GM23248 (cell line): ENCODE measurements around the gene FSTL4. TPM values are rescaled to one million over a fixed set of nuclear protein-coding genes. Genes with fewer than 3 reads are reported as not detected.

Experiments
- DNase-seq: peaks from one replicate; pipeline ENCODE4 v3.0.0-alpha.2; 2015
- H2AFZ ChIP-seq: fragments of 200-600 bp; sonication (generic); 2 replicates; pipeline ENCODE4 v1.6.1; 2016; ENCODE audit warnings: antibody characterized with exemption
- H3F3A ChIP-seq: fragments of 200-600 bp; sonication (generic); 2 replicates; pipeline ENCODE4 v1.6.1; 2016; ENCODE audit warnings: mild to moderate bottlenecking, antibody characterized with exemption, mixed run types; ENCODE audit not compliant: insufficient read depth
- H3K27ac ChIP-seq: fragments of 200-600 bp; sonication (generic); 2 replicates; pipeline ENCODE4 v1.5.1; 2016; ENCODE audit warnings: mild to moderate bottlenecking
- H3K27me3 ChIP-seq: fragments of 200-600 bp; sonication (generic); replicated peaks from 2 replicates; pipeline ENCODE4 v1.6.1; 2016; ENCODE audit warnings: mild to moderate bottlenecking; ENCODE audit not compliant: insufficient read depth
- H3K36me3 ChIP-seq: fragments of 200-600 bp; sonication (generic); 2 replicates; pipeline ENCODE4 v1.6.1; 2016; ENCODE audit warnings: low read depth, mild to moderate bottlenecking
- H3K4me1 ChIP-seq: fragments of 200-600 bp; sonication (generic); 2 replicates; pipeline ENCODE4 v1.6.1; 2016; ENCODE audit warnings: mild to moderate bottlenecking; ENCODE audit not compliant: insufficient read depth
- H3K4me2 ChIP-seq: fragments of 200-600 bp; sonication (generic); one replicate; pipeline ENCODE4 v1.6.1; 2016; ENCODE audit warnings: mild to moderate bottlenecking; ENCODE audit not compliant: unreplicated experiment
- H3K4me3 ChIP-seq: fragments of 200-600 bp; sonication (generic); 2 replicates; pipeline ENCODE4 v1.5.1; 2016; ENCODE audit warnings: mild to moderate bottlenecking
- H3K79me2 ChIP-seq: fragments of 200-600 bp; sonication (generic); 2 replicates; pipeline ENCODE4 v1.6.1; 2016; ENCODE audit warnings: mild to moderate bottlenecking; ENCODE audit not compliant: insufficient read depth
- H3K9ac ChIP-seq: fragments of 200-600 bp; sonication (generic); 2 replicates; pipeline ENCODE4 v1.6.1; 2016; ENCODE audit warnings: mild to moderate bottlenecking
- H3K9me2 ChIP-seq: fragments of 200-600 bp; sonication (generic); 2 replicates; pipeline ENCODE4 v1.6.1; 2016; ENCODE audit warnings: mixed run types, mild to moderate bottlenecking, moderate library complexity; ENCODE audit not compliant: insufficient read depth
- H3K9me3 ChIP-seq: fragments of 200-600 bp; sonication (generic); one replicate; pipeline ENCODE4 v1.6.1; 2017; ENCODE audit warnings: low read depth
- H4K20me1 ChIP-seq: fragments of 200-600 bp; sonication (generic); 2 replicates; pipeline ENCODE4 v1.6.0; 2016; ENCODE audit not compliant: insufficient read depth
- EZH2 ChIP-seq: fragments of 200-600 bp; sonication (generic); IDR thresholded peaks from 2 replicates; pipeline ENCODE4 v1.6.1; 2018; ENCODE audit warnings: antibody characterized with exemption, mild to moderate bottlenecking; ENCODE audit not compliant: insufficient read depth, poor library complexity, severe bottlenecking
- EZH2phosphoT487 ChIP-seq: fragments of 200-600 bp; sonication (generic); IDR thresholded peaks from 2 replicates; pipeline ENCODE4 v1.6.1; 2018; ENCODE audit warnings: antibody characterized with exemption, moderate library complexity, mild to moderate bottlenecking, low read depth; ENCODE audit not compliant: insufficient read depth
- WGBS, 2 experiments: methylation state at CpG; one replicate each; pipeline ENCODE4 v1.1.6; 2015 to 2017; ENCODE audit warnings: low lambda C conversion rate in 2 of 2, low coverage in 1 of 2; ENCODE audit errors: missing lambda C conversion rate in 2 of 2; 5-methylcytosine and 5-hydroxymethylcytosine counted together
- in situ Hi-C: fragments of 300-500 bp; cut with MboI; formaldehyde crosslinking; loops from 2 replicates; pipeline ENCODE4 v1.15.0; 2020
- polyA plus RNA-seq: library from polyadenylated mRNA; unstranded; fragments of >200 nt; fragmentation: Nextera tagmentation; extraction: Ambion mirVana; gene quantifications from 2 replicates; pipeline ENCODE4 v1.2.1, GENCODE V29; 2016
- total RNA-seq: library from RNA; depleted of rRNA; stranded (reverse); fragments of >200 nt; shearing (Covaris generic); gene quantifications from 2 replicates; pipeline ENCODE4 v1.2.3, GENCODE V29; 2014

Gene FSTL4
- total and polyA plus RNA-seq, 2 experiments from 2014 or later = not detected

DNA sequence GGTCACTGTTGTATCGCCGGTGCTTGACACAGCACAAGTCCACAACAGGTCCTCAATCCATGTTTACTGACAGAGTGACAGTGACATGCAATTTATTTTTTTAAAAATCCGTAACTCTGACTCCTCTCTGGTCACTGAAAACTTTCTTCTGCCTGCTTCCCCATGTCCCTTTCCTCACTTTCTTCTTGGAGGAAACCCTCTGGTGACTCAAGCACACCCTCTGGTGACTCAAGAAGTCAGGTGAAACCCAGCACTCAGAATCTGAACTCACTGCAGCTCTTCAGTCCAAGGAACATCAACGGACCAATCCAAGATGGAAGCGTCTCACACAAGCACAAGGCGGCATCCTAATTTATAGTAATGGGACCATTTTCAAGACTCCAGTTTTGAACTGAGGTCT lies 245.9 kb downstream of the FSTL4 start:
- no peak for DNase-seq
- Histone ChIP-seq H3K9ac (no peak overlapping the region), H2AFZ (no peak overlapping the region), H3K4me1 (no peaks in the 10 kb centered on the region), H3K79me2 (no peaks in the 10 kb centered on the region), H3K4me3 (no peak overlapping the region), H3K9me3 (no peaks in the 10 kb centered on the region), H3K4me2 (no peak overlapping the region), H3F3A (no peaks in the 10 kb centered on the region), H3K36me3 (no peaks in the 10 kb centered on the region), H3K9me2 (no peaks in the 10 kb centered on the region), H3K27ac (no peak overlapping the region), H3K27me3 (peaks cover 6% of the 10 kb centered on the region; the same call in 1 of the 2 replicates), H4K20me1 (no peaks in the 10 kb centered on the region)
- WGBS, 2 experiments = 77 to 78% methylated on average over 6 of the region's 6 CpGs
- in situ Hi-C loops = no loop called here
- TF ChIP-seq EZH2 (no peak), EZH2phosphoT487 (no peak)

- H3K9me2 ChIP-seq = no peaks in the 10 kb centered on the region
- H3K36me3 ChIP-seq = no peaks in the 10 kb centered on the region
- no peaks in the 10 kb centered on the region for H3K4me1 ChIP-seq
- H3K4me2 ChIP-seq = no peak overlapping the region
- peaks cover 8% of the 10 kb centered on the region; the same call in 1 of the 2 replicates for H3K27me3 ChIP-seq
- no peak overlapping the region for H3K27ac ChIP-seq
- no peaks in the 10 kb centered on the region for H4K20me1 ChIP-seq
- no peaks in the 10 kb centered on the region for H3K79me2 ChIP-seq
- H3F3A ChIP-seq = no peaks in the 10 kb centered on the region
- in situ Hi-C loops = no loop called here
- no peak for DNase-seq
- 74 to 79% methylated on average over 6 of the region's 6 CpGs for WGBS, 2 experiments
- TF ChIP-seq EZH2 (no peak), EZH2phosphoT487 (no peak)
- no peak overlapping the region for H3K9ac ChIP-seq
- no peak overlapping the region for H3K4me3 ChIP-seq
- no peaks in the 10 kb centered on the region for H3K9me3 ChIP-seq
- H2AFZ ChIP-seq = no peak overlapping the region
Measured at GRCh38 chr5:133365738-133366137, 246.6 kb downstream of the FSTL4 start.

GRCh38 chr5:133364936-133365707 lies 247.2 kb downstream of the FSTL4 start:
- no peak overlapping the region for H3K9ac ChIP-seq
- no peak overlapping the region for H3K4me2 ChIP-seq
- peaks cover 13% of the 10 kb centered on the region; the same call in 1 of the 2 replicates for H3K27me3 ChIP-seq
- DNase-seq = no peak
- no peaks in the 10 kb centered on the region for H4K20me1 ChIP-seq
- no peaks in the 10 kb centered on the region for H3K9me2 ChIP-seq
- WGBS, 2 experiments = 64 to 66% methylated on average over 12 of the region's 12 CpGs
- TF ChIP-seq EZH2 (no peak), EZH2phosphoT487 (no peak)
- H3K9me3 ChIP-seq = no peaks in the 10 kb centered on the region
- H3K27ac ChIP-seq = no peak overlapping the region
- no peak overlapping the region for H2AFZ ChIP-seq
- H3K36me3 ChIP-seq = no peaks in the 10 kb centered on the region
- H3F3A ChIP-seq = no peaks in the 10 kb centered on the region
- in situ Hi-C loops = no loop called here
- no peak overlapping the region for H3K4me3 ChIP-seq
- no peaks in the 10 kb centered on the region for H3K4me1 ChIP-seq
- no peaks in the 10 kb centered on the region for H3K79me2 ChIP-seq

- no peaks in the 10 kb centered on the region for H3F3A ChIP-seq
- no peaks in the 10 kb centered on the region for H3K36me3 ChIP-seq
- no peaks in the 10 kb centered on the region for H4K20me1 ChIP-seq
- DNase-seq = no peak
- TF ChIP-seq EZH2phosphoT487 (no peak), EZH2 (no peak)
- no peak overlapping the region for H3K4me2 ChIP-seq
- no peaks in the 10 kb centered on the region for H3K9me3 ChIP-seq
- H3K9me2 ChIP-seq = no peaks in the 10 kb centered on the region
- H2AFZ ChIP-seq = no peak overlapping the region
- in situ Hi-C loops = no loop called here
- H3K27ac ChIP-seq = no peak overlapping the region
- H3K4me3 ChIP-seq = no peak overlapping the region
- peaks cover 13% of the 10 kb centered on the region; the same call in 1 of the 2 replicates for H3K27me3 ChIP-seq
- 60 to 63% methylated on average over 10 of the region's 10 CpGs for WGBS, 2 experiments
- H3K4me1 ChIP-seq = no peaks in the 10 kb centered on the region
- H3K79me2 ChIP-seq = no peaks in the 10 kb centered on the region
- H3K9ac ChIP-seq = no peak overlapping the region
Measured at GRCh38 chr5:133363807-133364587, 248.3 kb downstream of the FSTL4 start.
